ENCODE measurements around the gene APBA1.

APBA1 gene

DNA sequence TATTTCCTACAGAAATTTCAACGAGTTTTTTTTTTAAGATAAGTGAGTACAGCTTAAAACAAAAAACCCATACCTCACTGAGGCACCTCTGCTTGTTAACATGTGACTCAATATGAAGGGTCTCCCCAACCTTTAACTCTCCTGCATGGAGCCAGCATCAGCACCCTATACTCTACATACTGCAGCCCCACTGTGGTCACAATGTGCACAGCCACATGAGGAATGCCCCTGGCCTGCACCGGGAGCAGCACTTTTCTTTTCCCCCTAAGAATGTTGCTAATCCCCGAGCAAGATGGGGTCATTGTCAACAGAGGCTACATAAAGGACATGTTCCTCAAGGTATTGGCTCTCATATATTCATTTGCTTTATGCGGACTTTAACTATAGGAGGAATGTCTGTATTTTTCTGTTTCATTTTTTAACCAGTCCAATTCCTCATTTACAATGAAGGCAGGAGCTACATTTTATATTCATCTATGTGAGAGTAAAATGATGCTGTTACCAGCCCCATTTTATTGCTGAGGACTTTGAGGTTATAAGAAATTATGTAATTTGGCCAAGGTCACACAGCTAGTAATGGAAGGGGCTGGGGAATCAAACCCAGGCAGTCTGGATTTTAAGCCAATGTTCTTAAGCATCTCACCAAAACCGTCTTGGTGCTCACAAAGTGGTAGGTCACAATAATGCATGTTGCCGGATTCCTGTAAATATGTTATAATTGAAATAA, 93.0 kb downstream of the APBA1 start:
- Histone ChIP-seq H3K27me3 (no peaks in the 10 kb centered on the region), H3K27ac (no peak overlapping the region), H3K9me3 (no peaks in the 10 kb centered on the region), H3K4me1 (ENCODE audit: control insufficient read depth in 1 of 2, insufficient read depth in 1 of 2, low read depth in 1 of 2, low read length in 1 of 2) (peaks cover 0 to 7% of the 10 kb centered on the region in 2 experiments), H3K4me3 (ENCODE audit: low read depth in 1 of 2, low read length in 1 of 2) (no peak overlapping the region), H3K36me3 (no peaks in the 10 kb centered on the region)
- TF ChIP-seq, protein P1, sequence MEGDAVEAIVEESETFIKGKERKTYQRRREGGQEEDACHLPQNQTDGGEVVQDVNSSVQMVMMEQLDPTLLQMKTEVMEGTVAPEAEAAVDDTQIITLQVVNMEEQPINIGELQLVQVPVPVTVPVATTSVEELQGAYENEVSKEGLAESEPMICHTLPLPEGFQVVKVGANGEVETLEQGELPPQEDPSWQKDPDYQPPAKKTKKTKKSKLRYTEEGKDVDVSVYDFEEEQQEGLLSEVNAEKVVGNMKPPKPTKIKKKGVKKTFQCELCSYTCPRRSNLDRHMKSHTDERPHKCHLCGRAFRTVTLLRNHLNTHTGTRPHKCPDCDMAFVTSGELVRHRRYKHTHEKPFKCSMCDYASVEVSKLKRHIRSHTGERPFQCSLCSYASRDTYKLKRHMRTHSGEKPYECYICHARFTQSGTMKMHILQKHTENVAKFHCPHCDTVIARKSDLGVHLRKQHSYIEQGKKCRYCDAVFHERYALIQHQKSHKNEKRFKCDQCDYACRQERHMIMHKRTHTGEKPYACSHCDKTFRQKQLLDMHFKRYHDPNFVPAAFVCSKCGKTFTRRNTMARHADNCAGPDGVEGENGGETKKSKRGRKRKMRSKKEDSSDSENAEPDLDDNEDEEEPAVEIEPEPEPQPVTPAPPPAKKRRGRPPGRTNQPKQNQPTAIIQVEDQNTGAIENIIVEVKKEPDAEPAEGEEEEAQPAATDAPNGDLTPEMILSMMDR (IDR thresholded peaks at IDR 0.05) = no peak

DNA sequence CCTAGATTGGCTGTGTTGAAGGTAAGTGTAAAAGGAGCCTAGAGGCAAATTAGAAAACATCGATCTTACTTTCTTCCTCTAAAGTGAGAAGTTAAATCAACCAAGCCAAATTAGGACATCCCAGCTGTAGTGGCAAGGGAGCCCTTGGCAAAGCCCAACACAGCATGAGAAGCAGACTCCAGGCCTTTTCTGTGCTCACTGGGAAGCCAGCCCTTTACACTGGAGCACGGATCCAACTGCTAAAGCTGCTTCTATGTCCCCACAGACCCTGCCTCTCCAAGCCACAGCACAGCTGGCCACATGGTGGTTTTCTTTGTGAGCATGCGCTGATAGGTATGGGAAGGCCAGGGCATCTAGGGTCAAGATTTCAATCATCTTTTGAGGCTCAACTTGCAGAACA, 94.1 kb downstream of the APBA1 start:
- Histone ChIP-seq H3K4me1 (ENCODE audit: control insufficient read depth in 1 of 2, insufficient read depth in 1 of 2, low read depth in 1 of 2, low read length in 1 of 2) (peaks cover 0 to 7% of the 10 kb centered on the region in 2 experiments), H3K36me3 (no peaks in the 10 kb centered on the region), H3K4me3 (ENCODE audit: low read depth in 1 of 2, low read length in 1 of 2) (no peak overlapping the region), H3K27me3 (no peaks in the 10 kb centered on the region), H3K9me3 (no peaks in the 10 kb centered on the region), H3K27ac (no peak overlapping the region)
- TF ChIP-seq, protein P1 (IDR thresholded peaks at IDR 0.05) = no peak

DNA sequence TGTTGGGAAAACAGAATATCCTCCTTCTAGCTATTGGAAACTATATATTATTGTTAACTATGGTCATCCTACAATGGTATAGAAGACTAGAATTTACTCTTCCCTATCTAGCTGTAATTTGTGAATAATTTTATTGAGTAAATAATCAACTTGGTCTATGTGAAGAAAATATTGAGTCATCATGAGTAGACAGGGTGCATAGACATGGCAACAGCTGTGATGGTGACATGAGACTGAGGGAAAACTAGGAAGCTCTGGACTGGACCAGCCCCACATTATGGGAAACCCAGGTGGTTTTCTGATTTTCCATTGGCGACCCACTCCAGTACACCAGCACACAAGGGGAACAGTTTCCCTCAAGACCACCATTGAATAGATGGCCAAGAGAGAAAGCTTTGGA, 95.0 kb downstream of the APBA1 start:
- H3K4me1 ChIP-seq (ENCODE audit: control insufficient read depth in 1 of 2, insufficient read depth in 1 of 2, low read depth in 1 of 2, low read length in 1 of 2) = peaks cover 0 to under 1% of the 10 kb centered on the region in 2 experiments
- TF ChIP-seq, protein P1 (IDR thresholded peaks at IDR 0.05) = no peak
- H3K9me3 ChIP-seq = no peaks in the 10 kb centered on the region
- no peaks in the 10 kb centered on the region for H3K36me3 ChIP-seq
- H3K27ac ChIP-seq = no peak overlapping the region
- no peak overlapping the region for H3K4me3 ChIP-seq (ENCODE audit: low read depth in 1 of 2, low read length in 1 of 2)
- H3K27me3 ChIP-seq = no peaks in the 10 kb centered on the region

DNA sequence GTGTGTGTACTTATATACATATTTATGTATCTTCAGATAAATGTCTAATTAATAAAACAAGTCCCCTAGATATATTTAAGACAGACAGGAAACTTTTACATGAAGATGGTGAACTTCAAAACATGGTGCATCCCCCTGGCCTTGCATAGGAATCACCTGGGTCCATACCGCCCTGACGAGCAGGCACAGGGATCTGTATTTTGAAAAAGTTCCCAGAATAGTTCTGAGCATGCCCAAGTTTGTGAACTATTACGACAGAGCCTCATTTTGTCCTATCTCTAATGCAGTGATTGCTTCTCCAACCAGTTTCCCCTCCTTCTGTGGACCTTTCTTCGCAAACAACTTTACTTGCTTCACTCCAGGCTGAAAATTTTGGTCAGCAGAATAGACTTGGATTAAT, 98.1 kb downstream of the APBA1 start:
- Histone ChIP-seq H3K4me1 (ENCODE audit: control insufficient read depth in 1 of 2, insufficient read depth in 1 of 2, low read depth in 1 of 2, low read length in 1 of 2) (no peaks in the 10 kb centered on the region), H3K4me3 (ENCODE audit: low read depth in 1 of 2, low read length in 1 of 2) (no peak overlapping the region), H3K9me3 (no peaks in the 10 kb centered on the region), H3K36me3 (no peaks in the 10 kb centered on the region), H3K27ac (no peak overlapping the region), H3K27me3 (no peaks in the 10 kb centered on the region)
- TF ChIP-seq, protein P1 (IDR thresholded peaks at IDR 0.05) = no peak

DNA sequence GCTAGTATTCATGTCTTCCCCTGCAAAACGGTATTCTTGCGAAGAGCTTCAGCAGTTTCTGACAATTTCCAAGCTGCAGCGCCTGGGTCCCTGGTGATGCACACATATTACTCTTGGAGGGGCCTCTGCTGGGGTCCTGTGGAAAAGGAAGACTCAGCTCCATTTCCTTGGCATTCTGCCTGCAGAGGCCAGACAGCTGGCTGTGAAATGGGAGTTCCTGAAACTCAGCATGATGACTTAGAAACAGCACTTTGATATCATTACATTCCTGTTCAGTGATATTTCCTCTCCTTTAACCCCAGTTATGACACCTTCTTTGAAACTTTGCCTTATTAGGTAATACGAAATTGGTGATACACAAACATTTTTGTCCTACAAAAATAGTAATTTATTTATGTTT, 98.5 kb downstream of the APBA1 start:
- H3K4me1 ChIP-seq (ENCODE audit: control insufficient read depth in 1 of 2, insufficient read depth in 1 of 2, low read depth in 1 of 2, low read length in 1 of 2) = no peaks in the 10 kb centered on the region
- TF ChIP-seq, protein P1 (IDR thresholded peaks at IDR 0.05) = no peak
- no peak overlapping the region for H3K4me3 ChIP-seq (ENCODE audit: low read depth in 1 of 2, low read length in 1 of 2)
- no peak overlapping the region for H3K27ac ChIP-seq
- H3K27me3 ChIP-seq = no peaks in the 10 kb centered on the region
- no peaks in the 10 kb centered on the region for H3K9me3 ChIP-seq
- no peaks in the 10 kb centered on the region for H3K36me3 ChIP-seq
